ENCODE data around the gene BIK.
"Not testable (repeated sequence)": the region's sequence is repeated elsewhere in the genome, so short reads cannot be mapped to it uniquely, and the experiment has no call there.

BIK gene

DNA sequence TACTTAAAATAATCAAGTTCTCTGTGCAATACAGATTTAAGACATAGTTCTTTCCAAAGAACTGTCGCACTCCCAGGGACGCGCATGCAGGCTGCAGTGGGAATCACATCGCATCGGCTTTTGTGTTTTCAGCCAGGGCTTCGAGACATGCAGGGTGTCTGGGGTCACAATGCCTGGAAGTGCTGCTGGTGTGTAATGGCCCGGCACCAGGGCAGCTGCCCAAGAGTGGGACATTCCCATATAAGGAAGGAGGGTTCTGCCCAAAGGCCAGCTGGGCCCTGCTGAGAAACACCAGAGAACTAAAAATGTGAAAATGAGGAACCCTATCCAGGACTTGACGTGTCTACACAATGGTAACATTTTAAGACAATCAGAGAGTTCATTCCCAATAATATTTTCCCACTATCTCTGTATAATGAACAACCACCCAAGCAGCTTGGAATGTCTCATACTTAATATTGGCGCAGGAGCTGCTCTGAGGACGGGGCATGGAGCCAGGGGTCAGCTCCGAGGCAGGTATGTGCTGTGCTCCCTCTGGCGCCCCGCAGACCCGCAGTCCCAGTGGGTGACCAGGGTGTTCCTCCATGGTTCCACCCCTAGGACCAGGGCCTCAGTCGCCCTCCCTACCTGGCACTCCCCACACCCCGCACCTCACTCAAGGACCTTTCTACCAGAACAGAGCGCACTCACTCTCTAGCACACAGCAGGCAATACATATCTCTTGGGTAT, 21.4 kb downstream of the BIK start:
- DNase-seq (ENCODE audit: low read depth, low spot score), result no peak
- no peak overlapping the region for H3K27ac ChIP-seq

DNA sequence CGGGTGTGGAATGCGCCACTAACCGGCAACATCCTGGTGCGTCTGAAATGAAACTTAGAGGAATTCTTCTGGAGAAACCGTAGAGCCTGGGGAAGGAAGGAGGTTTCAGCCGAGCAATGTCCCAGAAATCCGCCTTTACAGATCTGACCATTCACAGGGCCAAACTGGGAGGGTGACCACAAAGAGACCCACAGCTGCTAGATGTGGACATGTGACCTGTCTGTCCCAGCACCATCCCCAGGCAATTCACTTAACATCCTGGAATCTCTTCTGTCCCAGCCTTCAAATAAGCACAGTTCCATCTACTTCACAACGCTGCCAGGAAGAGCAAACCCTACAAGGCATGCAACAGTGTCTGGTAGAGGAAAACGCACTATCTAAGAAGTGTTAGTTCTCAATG, 22.9 kb downstream of the BIK start:
- no peak overlapping the region for H3K27ac ChIP-seq
- DNase-seq (ENCODE audit: low read depth, low spot score), result no peak

- no peak overlapping the region for H3K27ac ChIP-seq
- no peak for DNase-seq (ENCODE audit: low read depth, low spot score)
Measured at GRCh38 chr22:43134553-43134952, 24.0 kb downstream of the BIK start.

- DNase-seq (ENCODE audit: low read depth, low spot score), result no peak
- H3K27ac ChIP-seq, result no peak overlapping the region
Measured at GRCh38 chr22:43135565-43135964, 25.0 kb downstream of the BIK start.

- DNase-seq (ENCODE audit: low read depth, low spot score), result no peak
- no peak overlapping the region for H3K27ac ChIP-seq
Measured at GRCh38 chr22:43136255-43136654, 25.7 kb downstream of the BIK start.

DNA sequence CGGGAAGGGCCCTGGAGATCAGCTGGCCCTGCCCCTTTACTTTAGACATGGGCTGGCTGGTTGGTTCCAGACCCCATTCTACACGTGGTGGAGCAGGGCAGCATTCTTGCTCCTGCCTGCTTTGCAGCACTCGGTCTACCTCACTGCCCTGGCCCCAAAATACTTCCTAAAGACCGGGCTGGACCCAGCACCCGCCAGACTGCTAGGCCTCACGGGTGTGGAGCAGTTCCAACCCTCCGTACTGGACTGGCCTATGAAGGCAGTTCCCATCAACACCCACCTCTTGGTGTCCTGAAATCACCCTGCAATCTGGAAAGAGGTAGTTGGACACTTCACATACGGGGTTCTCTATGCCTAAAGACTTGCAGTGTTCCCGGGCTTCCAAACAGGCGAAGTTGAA, 26.3 kb downstream of the BIK start:
- H3K27ac ChIP-seq, result no peak overlapping the region
- DNase-seq (ENCODE audit: low read depth, low spot score), result no peak

DNA sequence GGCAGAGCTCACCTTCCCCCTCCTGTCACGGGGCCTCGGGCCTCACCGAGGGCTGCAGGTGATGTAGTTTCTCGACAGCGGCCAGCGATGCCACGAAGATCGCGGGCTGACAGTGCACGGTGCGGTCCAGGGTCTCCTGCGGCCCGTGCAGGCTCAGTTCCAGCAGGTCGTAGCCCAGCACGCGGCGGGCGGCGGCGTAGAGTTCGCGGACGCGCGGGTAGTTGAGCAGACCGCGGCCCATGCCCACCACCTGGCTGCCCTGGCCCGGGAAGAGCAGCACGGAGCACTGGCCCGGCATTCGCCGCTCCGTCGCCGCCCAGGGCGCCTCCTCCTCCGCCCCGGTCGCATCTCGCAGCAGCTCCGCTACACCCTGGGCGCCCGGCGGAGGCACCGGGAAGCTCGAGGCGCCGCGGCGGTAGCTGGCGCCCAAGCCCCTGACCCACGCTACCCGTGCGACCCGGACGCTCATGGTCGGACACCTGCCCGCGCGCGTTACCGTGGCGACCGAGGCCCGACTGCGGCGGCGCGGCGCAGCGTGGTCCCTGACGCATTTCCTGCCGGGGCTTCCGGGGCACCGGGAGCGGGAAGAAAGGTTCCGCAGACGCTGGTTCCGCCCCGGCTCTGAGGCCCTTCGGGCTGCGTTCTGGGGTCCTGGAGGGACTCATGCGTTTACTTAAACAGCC, 32.5 kb downstream of the BIK start, which contains the start of gene MCAT:
Gene MCAT (minus strand): TSS at position 519 of the 683 bp plus-strand sequence. CDS start 50 bp downstream, at position 469.
- peak within 1 kb of the TSS; percentile 33 for H3K27ac ChIP-seq
- no peak for DNase-seq (ENCODE audit: low read depth, low spot score)

DNA sequence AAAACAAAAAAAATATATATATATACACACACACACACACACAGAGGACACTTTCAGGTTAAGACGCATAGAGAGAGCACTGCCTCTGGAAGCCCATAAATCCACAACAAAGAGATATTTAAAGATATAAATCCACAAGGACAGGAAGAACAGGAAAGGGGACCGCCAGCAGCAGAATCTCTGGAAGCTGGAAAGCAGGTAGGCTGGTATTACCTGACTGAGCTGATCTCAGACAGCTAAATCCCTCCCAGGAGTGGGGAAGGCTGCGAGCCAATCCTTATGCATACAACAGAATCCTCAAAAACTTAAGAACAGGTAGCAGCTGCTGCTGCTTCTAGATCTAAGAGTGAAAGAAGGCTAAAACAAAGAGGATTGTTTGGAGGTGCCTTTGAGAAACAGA, 34.4 kb downstream of the BIK start:
- no peak for DNase-seq (ENCODE audit: low read depth, low spot score)
- H3K27ac ChIP-seq, result no peak overlapping the region

- not testable (repeated sequence) for DNase-seq (ENCODE audit: low read depth, low spot score); H3K27ac ChIP-seq
Measured at GRCh38 chr22:43145371-43145770, 34.8 kb downstream of the BIK start.

DNA sequence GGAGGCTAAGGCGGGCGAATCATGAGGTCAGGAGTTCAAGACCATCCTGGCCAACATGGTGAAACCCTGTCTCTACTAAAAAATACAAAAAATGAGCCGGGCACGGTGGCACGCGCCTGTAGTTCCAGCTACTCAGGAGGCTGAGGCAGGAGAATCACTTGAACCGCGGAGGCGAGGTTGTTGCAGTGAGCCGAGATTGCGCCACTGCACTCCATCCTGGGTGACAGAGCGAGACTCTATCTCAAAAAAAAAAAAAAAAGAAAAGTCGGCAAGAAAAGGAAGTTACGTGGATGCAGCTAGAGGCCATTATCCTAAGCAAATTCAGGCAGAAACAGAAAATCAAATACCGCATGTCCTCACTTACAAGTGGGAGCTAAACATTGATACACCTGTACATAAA, 35.8 kb downstream of the BIK start:
- DNase-seq (ENCODE audit: low read depth, low spot score); H3K27ac ChIP-seq: not testable (repeated sequence)

DNA sequence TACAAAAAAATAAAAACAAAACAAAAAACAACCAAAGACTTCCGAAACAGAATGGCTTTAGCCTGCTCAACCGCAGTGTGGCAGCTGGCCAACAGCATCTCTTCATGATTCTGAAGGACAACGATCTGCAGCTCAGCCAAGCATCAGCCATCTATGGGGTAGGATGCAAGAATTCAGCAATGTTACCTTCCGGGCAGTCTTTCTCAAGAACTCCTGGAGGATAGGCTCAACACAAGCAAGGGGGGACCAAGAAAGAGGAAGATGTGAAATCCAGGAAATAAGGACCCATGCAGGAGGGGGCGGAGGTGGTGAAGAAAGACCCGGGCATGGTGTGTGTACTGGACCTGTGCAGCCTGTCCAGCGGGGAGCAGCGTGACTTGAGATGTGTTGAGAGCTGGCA, 37.3 kb downstream of the BIK start:
- no peak for DNase-seq (ENCODE audit: low read depth, low spot score)
- H3K27ac ChIP-seq, result peak overlapping the region; percentile 71

- peak overlapping the region; percentile 71 for H3K27ac ChIP-seq
- DNase-seq (ENCODE audit: low read depth, low spot score), result no peak
Measured at GRCh38 chr22:43148581-43148980, 38.0 kb downstream of the BIK start.

DNA sequence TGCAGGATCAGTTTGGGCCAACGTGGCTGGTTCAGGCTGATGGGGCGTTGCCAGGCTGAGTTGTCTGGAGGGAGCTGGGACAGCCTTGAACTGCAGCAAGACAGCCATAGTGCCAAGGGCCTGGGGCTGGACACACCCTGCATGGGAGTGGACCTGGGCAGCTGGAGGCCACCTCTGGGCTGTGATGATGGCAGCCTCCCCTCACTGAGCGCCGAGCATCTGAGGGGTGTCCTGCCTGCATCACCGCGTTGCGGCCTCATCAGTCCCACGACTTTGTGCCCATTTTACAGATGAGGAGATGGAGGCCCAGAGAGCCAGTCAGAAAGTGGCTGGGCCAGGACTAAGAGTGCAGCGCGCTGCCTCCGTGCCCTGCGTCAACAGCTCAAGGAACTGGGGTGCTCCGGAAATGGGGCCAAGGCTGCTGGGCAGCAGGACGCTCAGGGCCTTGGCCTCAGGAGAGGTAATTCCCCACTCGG, 40.2 kb downstream of the BIK start:
- H3K27ac ChIP-seq, result peak overlapping the region; percentile 90
- no peak for DNase-seq (ENCODE audit: low read depth, low spot score)

DNA sequence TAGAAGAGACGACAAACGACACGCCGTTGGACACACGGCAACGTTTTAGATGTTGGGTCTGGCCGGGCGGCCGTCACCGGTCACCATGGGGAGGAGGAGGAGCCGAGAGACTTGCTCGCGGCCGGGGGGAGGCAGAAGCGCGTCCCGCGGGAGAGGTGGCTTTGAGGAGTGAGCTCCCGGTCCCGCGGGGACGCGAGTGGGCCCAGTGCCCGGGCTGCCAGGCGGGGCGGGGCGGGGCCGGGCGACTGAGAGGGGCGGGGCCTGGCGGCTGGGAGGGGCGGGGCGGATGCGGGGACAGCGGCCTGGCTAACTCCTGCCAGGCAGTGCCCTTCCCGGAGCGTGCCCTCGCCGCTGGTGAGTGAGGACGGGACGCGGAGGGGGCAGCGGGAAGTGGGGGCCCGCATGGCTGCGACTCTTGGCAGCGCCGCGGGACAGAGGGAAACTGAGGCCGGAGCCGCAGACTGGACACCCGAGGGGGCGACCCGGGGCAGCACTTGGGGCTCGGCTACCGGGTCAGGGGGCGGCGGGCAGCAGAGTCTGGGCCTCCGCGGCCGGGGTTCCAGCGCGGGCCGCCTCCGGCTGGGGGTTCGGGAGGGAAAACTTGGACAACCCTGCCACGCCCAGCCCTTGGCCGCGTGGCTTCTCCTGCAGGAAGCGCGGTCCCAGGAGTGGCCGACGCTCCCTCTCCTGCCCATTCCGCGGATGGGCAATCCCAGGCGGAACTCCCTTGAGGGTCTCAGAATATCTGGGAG, 40.9 kb downstream of the BIK start, which contains the start of gene TSPO:
Gene TSPO (plus strand): TSS at position 309 of the 752 bp plus-strand sequence. CDS start 7,680 bp downstream, outside the sequence.
- H3K27ac ChIP-seq, result peak within 1 kb of the TSS; percentile 90
- DNase-seq (ENCODE audit: low read depth, low spot score), result no peak

GRCh38 chr22:43152003-43152356, 41.4 kb downstream of the BIK start:
- no peak for DNase-seq (ENCODE audit: low read depth, low spot score)

GRCh38 chr22:43152357-43153071, 42.0 kb downstream of the BIK start:
- no peak for DNase-seq (ENCODE audit: low read depth, low spot score)
- peak overlapping the region; percentile 90 for H3K27ac ChIP-seq

More at GRCh38 chr22:43152003-43152356, 41.4 kb downstream of the BIK start:
- peak overlapping the region; percentile 90 for H3K27ac ChIP-seq

- H3K27ac ChIP-seq, result peak overlapping the region; percentile 9
- DNase-seq (ENCODE audit: low read depth, low spot score), result no peak
Measured at GRCh38 chr22:43153899-43154298, 43.3 kb downstream of the BIK start.

DNA sequence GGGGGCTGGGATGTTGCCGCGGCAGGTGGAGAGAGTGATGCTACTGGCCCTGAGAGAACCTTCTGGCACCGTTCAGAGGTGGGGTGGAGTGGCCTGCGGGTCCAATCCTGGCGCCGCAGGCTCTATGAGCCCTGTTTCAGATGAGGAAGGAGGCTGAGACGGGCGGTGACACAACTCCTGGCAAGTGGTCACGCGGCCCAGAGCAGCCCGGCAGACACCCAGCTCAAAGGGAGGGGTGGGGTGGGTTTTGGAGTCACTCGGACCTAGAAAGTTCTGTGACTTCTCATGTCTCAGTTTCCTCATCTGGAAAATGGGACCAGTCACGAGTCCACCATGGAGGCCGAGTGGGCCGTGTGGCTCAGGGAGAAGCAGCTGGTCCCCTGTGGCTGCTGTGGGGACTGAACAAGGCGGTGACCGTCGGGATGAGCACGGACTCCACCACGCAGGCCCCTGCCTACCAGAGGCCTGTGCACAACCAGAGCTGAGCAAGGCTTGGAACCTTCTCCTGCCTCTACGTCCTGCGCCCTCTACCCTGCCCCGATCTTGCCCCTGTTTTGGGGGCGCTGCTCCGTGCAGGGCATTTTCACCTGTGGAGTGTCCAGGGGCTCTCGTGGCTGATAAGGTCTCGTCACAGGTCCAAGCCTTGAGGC, 44.5 kb downstream of the BIK start:
- no peak overlapping the region for H3K27ac ChIP-seq
- DNase-seq (ENCODE audit: low read depth, low spot score), result no peak

DNA sequence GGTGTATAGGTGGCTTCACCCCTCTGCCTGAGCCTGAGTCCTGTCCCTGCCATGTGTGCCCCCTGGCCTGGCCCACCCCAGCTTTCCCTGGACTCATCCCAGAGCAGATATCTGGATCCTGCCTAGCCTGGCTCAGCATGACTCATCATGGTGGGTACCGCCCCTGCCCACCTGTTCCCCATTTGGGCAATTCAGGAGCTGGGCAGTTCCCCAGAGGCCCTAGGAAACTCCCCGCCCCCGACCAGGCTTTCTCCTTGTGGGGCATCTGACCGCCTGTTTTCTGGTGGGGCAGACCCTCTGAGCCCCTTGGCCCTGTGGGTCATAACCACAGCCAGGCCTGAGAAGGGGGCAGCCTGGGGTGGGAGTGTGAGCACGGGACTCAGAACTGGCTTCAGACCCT, 45.2 kb downstream of the BIK start:
- DNase-seq (ENCODE audit: low read depth, low spot score), result no peak
- no peak overlapping the region for H3K27ac ChIP-seq

DNA sequence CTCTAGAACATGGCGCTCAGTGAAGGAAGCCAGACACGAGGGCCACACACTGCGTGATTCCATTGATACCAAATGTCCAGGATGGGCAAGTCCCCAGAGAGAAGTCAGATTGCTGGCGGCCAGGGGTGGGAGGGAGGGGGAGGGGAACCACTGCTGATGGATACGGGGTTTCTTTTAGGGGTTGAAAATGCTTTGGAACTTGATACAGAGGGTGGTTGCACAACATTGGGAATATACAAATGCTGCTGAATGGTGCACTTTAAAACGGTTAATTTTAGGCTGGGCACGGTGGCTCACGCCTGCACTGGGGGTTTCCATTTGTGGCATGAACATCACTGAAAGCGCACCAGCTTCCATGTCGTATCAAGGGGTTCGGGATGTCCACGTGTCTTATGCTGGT, 45.9 kb downstream of the BIK start:
- no peak for DNase-seq (ENCODE audit: low read depth, low spot score)
- no peak overlapping the region for H3K27ac ChIP-seq
